GM18909 (cell line): ENCODE measurements around the gene HMGCS1.
A peak's percentile ranks its signal among the peaks of the same experiment; 100 is the strongest.
"Not testable (repeated sequence)": the region's sequence is repeated elsewhere in the genome, so short reads cannot be mapped to it uniquely, and the experiment has no call there.

ENCODE experiments used
- ATAC-seq: cut with Tn5 transposase; IDR thresholded peaks from one replicate; pipeline ENCODE4 v1.9.1; 2021; ENCODE audit warnings: mild to moderate bottlenecking; ENCODE audit not compliant: unreplicated experiment, poor library complexity

HMGCS1 gene

DNA sequence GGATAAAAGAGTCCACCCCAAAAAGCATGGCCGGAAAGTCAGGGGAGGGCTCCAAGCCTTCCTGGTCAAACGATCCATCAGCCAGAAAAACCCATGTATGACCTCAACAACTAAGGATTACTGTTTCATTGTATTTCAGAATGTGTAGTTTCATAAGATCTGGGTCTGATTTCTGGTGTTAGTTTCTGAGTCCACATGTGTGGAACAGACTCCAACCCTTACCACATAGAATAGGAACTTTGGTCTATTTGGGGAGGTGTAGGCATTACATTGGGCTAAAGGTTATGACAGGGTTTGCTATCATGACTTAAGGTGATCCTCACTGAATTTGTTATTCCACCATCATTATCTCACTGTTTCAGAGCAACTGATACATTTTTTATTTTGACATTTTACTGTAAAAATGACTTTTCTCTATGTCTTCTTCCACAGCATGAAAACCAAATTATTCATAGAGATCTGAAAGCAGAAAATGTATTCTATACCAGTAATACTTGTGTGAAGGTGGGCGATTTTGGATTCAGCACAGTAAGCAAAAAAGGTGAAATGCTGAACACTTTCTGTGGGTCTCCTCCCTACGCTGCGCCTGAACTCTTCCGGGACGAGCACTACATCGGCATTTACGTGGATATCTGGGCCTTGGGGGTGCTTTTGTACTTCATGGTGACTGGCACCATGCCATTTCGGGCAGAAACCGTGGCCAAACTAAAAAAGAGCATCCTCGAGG lies 33.5 kb downstream of the HMGCS1 start:
- no peak for ATAC-seq

DNA sequence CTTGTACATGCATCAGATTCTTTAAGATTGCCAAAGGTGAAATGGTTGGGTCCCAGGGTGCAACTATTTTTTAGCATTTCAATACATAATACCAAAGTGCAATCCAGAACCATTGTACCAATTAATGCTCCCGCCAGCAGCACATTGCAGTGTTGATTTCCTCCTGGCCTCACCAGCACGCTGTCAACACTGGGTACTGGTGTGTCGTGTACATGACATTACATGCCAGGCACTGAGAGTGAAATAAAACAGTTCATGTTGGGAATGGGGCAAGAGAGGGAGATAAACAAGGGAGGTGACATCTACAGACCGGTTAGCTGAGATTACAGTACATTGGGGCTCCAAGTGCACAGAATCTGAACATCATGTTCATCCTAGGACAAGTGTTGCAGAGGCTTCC lies 37.8 kb downstream of the HMGCS1 start:
- no peak for ATAC-seq

DNA sequence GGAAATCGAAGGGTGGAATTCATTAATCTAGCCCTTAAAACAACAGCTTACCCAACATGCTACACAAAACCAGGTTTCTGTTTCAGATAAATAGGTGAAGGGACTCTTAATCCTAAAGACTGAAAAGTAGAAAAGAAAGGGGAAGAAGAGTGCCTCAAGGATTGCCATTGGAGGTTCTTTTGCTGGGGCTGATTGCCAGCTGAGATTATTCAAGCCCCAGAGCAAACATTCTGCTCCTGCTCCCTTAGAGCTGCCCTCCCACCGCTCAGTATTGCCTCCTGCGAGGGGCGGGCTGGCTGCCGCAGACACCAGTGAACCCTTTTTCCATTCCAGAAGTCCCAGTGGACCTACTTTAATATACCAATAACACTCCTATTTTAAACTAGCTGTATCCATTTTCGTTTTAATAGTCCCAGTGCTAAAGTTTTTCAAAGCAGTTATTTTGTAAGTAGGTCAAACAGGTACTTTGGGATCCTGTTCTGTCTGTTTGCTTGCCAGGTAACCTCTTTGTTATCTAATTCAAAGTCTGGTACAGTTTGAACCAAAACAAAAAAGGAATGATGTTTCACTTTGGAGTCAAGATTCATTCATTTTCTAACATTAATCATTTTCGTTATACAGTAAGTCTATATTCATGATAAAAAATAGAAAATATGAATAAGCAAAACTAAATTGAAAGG lies 38.6 kb downstream of the HMGCS1 start:
- ATAC-seq = no peak

DNA sequence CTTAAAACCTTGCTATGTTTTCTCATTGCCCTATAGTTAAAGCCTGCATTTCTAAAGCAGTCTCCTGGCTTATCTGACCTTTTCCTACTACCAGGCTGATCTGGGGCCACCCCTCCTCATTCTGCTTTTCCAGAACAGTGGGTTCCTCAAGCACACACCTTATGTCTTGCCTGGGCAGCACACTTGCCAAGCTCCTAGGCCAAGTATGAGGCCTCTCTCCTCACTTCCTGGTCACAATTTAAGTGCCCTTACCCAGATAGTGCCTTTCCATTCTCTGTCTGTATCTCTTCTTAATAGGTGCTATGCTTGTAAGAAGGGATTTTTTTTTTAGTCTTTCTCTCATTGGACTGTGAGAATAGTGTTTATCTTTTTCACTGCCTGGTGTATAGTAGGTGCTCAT lies 39.7 kb downstream of the HMGCS1 start:
- ATAC-seq = no peak

DNA sequence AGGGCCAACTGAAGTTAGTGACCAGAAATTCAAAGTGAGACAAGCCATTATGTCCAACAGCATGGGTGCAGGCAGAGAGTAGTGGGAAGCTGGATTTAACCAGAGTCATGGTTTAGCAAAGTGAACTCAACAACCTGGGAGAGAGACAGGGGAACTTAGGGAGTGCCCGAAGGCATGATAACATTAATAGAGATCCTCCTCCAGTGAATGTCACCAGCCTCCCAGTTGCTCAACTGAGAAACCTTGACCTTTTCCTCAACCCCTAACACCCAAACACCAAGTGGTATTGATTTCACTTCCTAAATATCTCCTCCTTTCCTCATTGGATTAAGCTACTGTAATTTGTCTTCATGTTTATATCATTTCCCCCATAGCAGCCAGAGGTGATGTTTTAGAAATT lies 42.6 kb downstream of the HMGCS1 start:
- ATAC-seq = no peak

DNA sequence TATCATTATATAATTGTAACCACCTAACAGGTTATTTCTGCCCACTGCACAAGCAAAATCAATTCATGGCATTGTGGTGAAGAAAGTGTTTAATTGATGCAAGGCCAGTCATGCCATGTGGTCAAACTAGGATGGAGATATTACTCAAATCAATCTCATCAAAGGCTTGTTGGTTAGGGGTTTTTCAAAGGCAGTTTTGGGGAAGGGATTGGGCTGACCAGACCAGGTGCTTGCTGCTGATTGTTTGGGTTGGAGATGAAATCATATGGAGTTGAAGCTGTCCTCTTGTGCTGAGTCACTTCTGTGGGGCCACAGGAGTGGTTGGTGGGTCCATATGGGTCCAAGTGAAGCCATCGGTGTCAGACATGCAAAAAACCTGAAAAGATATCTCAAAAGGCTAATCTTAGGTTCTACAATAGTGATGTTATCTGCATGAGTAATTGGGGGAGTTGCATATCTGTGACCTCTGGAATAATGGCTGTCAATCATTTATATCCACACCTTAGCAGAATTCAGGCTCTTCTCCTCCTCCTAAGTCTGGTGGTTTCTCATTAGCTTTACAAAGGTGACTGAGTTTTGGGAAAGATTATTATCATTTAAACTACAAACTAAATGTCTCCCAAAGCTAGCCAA lies 44.9 kb downstream of the HMGCS1 start:
- ATAC-seq = peak; percentile 91

DNA sequence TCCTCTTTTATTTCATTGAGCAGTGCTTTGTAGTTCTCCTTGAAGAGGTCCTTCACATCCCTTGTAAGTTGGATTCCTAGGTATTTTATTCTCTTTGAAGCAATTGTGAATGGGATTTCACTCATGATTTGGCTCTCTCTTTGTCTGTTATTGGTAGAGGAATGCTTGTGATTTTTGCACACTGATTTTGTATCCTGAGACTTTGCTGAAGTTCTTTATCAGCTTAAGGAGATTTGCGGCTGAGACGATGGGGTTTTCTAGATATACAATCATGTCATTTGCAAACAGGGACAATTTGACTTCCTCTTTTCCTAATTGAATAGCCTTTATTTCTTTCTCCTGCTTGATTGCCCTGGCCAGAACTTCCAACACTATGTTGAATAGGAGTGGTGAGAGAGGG lies 50.9 kb downstream of the HMGCS1 start:
- not testable (repeated sequence) for ATAC-seq

DNA sequence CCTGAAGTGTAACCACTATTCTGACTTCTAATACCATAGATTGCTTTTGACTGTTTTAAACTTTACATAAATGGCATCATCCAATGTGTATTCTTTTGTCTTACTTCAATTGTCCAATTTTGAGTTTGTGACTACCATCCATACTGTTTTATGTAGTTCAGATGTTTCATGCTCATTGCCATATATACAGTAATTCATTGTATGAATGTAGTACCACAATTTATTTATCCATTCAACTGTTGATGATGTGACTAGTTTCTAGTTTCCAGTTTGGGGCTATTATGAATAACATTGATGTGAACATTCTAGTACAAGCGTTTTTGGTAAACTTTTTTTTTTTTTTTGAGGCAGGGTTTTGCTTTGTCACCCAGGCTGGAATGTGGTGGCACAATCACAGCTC lies 55.1 kb downstream of the HMGCS1 start:
- no peak for ATAC-seq

DNA sequence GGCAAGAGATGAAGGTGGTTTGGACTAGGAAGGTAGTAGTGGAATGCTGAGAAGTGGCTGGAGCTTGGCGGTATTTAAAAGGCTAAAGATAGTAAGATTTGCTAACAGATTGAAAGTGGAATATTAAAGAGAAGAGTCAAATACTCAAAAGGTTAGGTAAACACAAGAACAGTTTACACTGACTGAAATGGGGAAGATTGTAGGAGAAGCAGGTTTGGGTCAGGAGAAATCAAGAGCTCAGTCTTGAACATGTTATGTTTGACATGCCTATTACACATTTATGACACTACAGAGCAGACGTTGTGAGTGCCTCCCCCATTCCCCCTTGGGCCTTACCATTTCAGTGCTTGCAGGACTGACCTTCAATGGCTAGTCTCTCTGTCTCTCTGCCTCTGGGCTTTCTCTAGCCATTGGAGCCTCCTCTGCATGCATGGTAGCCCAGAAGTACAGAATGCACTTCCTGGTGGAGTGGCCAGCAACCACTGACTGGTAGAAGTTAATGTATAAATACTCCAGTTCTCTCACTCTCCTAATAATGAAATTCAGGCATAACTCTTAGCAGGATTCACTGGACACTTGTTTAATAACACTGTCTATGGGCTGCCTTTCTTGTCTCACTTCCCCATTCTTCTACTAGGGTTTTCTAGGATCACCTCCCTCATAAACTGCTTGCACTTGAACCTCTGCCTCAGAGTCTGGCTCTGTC lies 56.8 kb downstream of the HMGCS1 start:
- peak; percentile 60 for ATAC-seq

DNA sequence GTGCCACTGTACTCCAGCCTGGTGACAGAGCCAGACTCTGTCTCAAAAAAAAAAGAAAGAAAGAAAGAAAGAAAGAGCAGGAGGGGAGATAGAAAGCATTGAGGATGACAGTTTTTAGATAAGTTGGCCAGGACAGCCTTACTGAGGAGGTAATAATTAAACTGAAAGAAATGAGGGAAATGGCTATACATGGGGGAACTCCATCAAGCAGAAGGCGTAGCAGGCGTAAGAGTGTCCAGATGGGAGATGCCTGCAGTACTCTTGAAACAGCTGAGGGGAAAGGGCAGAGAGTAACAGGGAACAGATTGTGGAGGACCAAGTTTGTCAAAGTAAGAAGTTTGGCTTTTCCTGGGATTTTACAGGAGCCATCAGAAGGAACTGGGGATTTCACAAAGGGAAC lies 57.5 kb downstream of the HMGCS1 start:
- ATAC-seq = peak; percentile 68

DNA sequence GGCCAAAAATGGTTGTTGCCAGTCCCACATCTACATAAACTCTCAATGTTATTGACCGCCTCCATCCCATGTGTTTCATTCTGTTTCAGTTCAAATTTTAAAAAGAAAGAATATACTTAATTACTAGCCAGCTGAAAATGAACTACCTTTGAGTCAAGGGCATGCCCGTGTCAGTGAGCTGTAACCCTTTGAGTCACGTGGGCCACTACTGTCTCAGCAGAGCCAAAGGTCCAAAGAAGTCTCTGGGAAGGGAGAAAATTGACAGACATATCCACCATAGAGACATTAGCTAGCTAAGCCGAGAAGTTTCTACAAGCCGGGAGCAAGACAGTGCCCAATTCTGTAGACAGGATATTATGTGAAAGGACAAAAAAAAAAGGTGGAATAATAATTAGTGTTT lies 61.5 kb downstream of the HMGCS1 start:
- ATAC-seq = no peak

DNA sequence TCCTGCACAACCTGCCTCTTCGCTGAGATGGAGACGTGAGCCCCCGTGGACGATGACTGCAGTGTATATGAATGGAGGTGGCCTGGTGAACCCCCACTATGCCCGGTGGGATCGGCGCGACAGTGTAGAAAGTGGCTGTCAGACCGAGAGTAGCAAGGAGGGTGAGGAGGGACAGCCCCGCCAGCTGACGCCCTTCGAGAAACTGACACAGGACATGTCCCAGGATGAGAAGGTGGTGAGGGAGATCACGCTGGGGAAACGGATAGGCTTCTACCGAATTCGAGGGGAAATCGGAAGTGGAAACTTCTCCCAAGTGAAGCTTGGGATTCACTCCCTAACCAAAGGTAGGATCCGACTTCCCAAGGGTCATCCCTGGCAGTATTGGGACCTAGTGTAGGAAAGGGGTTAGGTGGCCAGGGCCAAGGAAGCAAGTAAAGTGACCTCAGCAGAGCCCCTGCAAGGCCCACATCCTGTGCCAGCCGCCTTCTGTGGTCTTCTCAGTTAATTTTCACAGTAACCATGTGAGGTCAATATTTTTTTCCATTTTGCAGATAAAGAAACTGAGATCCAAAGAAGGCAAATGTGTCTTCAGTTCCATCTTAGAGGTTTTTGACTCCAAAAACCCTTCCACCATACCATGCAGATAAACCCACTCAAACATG lies 67.4 kb downstream of the HMGCS1 start:
- ATAC-seq = peak; percentile 70

DNA sequence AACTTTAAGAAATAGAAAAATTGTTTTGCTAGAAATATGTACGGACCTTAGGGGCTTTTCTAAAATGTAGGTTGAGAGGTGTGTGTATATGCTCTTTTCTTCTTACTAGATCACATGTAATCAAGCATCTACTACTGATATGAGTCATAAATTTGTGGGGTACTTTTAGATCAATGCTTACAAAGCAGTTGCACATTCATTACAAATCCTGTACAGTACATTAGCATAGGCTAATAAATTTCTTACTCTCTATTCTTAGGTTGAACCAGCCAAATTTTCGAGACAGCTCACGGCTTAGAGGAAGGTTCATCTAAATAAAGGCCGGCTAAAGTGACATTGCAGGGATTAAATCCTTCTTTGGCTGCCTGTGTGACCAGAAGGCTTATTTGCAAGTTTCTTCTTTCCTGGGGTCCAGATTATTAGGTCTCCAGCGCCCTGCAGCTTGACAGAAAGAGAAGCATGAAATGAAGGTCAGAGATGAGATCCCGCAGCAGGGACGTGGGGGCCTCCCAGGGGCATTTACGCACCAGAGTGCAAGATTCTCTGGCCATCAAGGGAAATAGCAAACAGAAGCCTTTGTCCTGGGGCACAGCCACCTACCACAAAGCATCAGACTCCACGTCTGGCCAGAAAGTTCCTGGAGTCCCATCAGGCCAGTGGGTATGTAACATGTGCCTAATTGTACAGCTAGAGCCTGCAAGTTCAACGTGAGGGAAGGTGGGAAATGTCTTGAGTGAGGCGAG lies 68.2 kb downstream of the HMGCS1 start:
- peak; percentile 75 for ATAC-seq

DNA sequence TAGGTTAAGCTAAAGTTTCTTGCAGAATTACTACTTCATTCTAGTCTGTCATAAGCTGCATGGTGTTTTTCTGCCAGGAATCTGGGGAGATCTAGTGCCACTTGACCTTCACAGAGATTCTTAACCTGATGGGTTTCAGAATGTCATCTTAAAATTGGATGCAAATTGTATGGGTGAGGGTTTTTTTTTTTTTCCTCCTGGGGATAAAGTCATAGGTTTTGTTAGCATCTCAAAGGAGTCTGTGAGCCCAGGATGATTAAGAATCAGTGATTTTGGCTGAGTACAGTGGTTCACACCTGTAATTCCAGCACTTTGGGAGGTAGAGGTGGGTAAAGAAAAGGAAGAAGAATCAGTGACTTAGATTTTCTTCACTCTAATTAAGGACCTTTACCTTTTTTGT lies 69.9 kb downstream of the HMGCS1 start:
- no peak for ATAC-seq

DNA sequence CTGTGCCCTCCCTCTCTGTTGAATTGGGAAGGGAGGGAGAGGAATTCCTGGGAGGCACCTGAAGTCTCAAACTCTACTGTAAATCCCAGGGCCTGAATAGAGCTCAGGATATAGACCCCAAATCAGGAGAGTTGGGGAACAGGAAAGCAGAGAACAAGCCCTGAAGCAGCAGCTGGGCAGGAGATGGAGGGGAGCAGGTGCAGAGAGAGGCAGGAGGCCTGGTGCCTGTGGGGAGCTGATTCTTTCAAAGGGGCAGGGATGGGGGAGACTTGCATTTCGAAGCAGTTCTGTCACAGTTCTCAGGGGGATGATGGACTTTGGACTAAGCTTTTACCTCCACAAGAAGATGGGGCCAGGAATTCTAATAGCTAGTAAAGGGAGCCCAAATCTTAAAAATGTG lies 71.0 kb downstream of the HMGCS1 start:
- no peak for ATAC-seq
